Measurements from ENCODE around the gene HMG20A. TPM values are rescaled to one million over a fixed set of nuclear protein-coding genes. Genes with fewer than 3 reads are reported as not detected.

The HMG20A gene
- total and polyA plus RNA-seq, 2 experiments from 2014 or later = 17.8 to 57.8 TPM

DNA sequence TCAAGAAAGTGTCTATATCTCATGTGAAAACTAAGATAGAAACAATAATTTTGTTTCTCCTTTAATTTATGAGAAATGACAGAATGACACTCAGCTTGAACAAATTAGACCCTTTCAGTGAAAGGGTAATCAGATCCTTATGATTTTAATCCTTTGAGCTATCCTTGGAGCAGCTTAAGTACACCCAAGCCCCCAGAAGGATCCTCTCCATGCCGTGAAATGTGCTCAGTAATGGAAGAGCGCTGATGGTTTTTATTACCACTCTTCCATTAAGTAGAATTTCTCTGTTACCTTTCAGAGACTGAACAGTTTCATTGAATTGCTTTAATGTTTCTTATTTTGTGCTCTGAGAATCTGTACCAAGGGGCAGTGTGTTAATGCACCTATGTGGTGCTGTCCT lies 54.3 kb downstream of the HMG20A start:
- H3K4me2 ChIP-seq = no peak overlapping the region

DNA sequence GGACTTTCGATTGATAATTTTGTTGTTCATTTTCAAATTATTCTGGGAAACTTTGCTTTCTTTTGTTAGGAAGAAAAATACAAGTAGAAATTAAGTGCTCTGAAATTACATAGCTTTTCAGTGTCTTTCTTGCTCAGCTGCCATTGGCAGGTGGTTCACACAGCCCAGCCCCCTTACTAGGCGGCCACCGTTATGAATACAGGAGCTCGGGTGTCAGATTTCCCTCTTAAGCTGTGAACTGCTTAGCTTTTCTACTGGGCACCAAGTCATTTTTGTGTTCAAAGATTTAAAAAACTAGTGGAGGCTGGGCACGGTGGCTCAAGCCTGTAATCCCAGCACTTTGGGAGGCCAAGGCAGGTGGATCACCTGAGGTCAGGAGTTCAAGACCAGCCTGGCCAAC lies 55.2 kb downstream of the HMG20A start:
- H3K4me3 ChIP-seq = no peak overlapping the region
- no peaks in the 10 kb centered on the region; the same call in 1 of the 2 replicates for H3F3A ChIP-seq (replicated peaks; ENCODE audit: low read depth)
- H4K20me1 ChIP-seq (replicated peaks; ENCODE audit: insufficient read depth) = no peaks in the 10 kb centered on the region
- H3K4me1 ChIP-seq (ENCODE audit: insufficient read depth) = peaks cover 22% of the 10 kb centered on the region
- H3K4me1 Mint-ChIP-seq = peaks cover 34% of the 10 kb centered on the region
- peak overlapping the region; percentile 20; the same call in 1 of the 2 replicates for H3K4me2 ChIP-seq
- H3K27me3 ChIP-seq (ENCODE audit: insufficient read depth) = no peaks in the 10 kb centered on the region
- H2AFZ ChIP-seq = no peak overlapping the region
- H3K27ac ChIP-seq (ENCODE audit: low read depth) = peak overlapping the region; percentile 56; the same call in 1 of the 2 replicates
- H3K9me2 ChIP-seq (ENCODE audit: insufficient read depth) = no peaks in the 10 kb centered on the region
- H3K27ac Mint-ChIP-seq = 0 out of 2 replicates have a peak overlapping the region, but pooled peaks have one; percentile 41
- peak; percentile 89 for ATAC-seq
- no peaks in the 10 kb centered on the region for H3K27me3 Mint-ChIP-seq (ENCODE audit: insufficient read depth, low read depth, poor library complexity)
- H3K36me3 Mint-ChIP-seq (ENCODE audit: low read depth) = peaks cover 42% of the 10 kb centered on the region
- no peaks in the 10 kb centered on the region; the same call in 1 of the 2 replicates for H3K79me2 ChIP-seq (replicated peaks; ENCODE audit: insufficient read depth)
- DNase-seq (ENCODE audit: low spot score) = peak; percentile 65
- H3K36me3 ChIP-seq (ENCODE audit: insufficient read depth) = peaks cover 15% of the 10 kb centered on the region; the same call in 1 of the 2 replicates
- no peak overlapping the region for H3K4me3 Mint-ChIP-seq
- no peaks in the 10 kb centered on the region; the same call in 2 of the 3 replicates for H3K9me3 Mint-ChIP-seq
- TF ChIP-seq EZH2 (IDR thresholded peaks at IDR 0.05; ENCODE audit: low read depth, unreplicated experiment) = no peak
- no peak for TF ChIP-seq EZH2phosphoT487 (IDR thresholded peaks at IDR 0.05; ENCODE audit: unreplicated experiment)
- TF ChIP-seq NANOG (IDR thresholded peaks at IDR 0.05; ENCODE audit: borderline replicate concordance) = no peak
- TF ChIP-seq, protein P1, sequence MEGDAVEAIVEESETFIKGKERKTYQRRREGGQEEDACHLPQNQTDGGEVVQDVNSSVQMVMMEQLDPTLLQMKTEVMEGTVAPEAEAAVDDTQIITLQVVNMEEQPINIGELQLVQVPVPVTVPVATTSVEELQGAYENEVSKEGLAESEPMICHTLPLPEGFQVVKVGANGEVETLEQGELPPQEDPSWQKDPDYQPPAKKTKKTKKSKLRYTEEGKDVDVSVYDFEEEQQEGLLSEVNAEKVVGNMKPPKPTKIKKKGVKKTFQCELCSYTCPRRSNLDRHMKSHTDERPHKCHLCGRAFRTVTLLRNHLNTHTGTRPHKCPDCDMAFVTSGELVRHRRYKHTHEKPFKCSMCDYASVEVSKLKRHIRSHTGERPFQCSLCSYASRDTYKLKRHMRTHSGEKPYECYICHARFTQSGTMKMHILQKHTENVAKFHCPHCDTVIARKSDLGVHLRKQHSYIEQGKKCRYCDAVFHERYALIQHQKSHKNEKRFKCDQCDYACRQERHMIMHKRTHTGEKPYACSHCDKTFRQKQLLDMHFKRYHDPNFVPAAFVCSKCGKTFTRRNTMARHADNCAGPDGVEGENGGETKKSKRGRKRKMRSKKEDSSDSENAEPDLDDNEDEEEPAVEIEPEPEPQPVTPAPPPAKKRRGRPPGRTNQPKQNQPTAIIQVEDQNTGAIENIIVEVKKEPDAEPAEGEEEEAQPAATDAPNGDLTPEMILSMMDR (conservative IDR thresholded peaks at IDR 0.05; ENCODE audit: low read depth in 2 of 2) = no peak
- TF ChIP-seq JUNB (IDR thresholded peaks at IDR 0.05; ENCODE audit: unreplicated experiment) = no peak
- TF ChIP-seq, protein P2, sequence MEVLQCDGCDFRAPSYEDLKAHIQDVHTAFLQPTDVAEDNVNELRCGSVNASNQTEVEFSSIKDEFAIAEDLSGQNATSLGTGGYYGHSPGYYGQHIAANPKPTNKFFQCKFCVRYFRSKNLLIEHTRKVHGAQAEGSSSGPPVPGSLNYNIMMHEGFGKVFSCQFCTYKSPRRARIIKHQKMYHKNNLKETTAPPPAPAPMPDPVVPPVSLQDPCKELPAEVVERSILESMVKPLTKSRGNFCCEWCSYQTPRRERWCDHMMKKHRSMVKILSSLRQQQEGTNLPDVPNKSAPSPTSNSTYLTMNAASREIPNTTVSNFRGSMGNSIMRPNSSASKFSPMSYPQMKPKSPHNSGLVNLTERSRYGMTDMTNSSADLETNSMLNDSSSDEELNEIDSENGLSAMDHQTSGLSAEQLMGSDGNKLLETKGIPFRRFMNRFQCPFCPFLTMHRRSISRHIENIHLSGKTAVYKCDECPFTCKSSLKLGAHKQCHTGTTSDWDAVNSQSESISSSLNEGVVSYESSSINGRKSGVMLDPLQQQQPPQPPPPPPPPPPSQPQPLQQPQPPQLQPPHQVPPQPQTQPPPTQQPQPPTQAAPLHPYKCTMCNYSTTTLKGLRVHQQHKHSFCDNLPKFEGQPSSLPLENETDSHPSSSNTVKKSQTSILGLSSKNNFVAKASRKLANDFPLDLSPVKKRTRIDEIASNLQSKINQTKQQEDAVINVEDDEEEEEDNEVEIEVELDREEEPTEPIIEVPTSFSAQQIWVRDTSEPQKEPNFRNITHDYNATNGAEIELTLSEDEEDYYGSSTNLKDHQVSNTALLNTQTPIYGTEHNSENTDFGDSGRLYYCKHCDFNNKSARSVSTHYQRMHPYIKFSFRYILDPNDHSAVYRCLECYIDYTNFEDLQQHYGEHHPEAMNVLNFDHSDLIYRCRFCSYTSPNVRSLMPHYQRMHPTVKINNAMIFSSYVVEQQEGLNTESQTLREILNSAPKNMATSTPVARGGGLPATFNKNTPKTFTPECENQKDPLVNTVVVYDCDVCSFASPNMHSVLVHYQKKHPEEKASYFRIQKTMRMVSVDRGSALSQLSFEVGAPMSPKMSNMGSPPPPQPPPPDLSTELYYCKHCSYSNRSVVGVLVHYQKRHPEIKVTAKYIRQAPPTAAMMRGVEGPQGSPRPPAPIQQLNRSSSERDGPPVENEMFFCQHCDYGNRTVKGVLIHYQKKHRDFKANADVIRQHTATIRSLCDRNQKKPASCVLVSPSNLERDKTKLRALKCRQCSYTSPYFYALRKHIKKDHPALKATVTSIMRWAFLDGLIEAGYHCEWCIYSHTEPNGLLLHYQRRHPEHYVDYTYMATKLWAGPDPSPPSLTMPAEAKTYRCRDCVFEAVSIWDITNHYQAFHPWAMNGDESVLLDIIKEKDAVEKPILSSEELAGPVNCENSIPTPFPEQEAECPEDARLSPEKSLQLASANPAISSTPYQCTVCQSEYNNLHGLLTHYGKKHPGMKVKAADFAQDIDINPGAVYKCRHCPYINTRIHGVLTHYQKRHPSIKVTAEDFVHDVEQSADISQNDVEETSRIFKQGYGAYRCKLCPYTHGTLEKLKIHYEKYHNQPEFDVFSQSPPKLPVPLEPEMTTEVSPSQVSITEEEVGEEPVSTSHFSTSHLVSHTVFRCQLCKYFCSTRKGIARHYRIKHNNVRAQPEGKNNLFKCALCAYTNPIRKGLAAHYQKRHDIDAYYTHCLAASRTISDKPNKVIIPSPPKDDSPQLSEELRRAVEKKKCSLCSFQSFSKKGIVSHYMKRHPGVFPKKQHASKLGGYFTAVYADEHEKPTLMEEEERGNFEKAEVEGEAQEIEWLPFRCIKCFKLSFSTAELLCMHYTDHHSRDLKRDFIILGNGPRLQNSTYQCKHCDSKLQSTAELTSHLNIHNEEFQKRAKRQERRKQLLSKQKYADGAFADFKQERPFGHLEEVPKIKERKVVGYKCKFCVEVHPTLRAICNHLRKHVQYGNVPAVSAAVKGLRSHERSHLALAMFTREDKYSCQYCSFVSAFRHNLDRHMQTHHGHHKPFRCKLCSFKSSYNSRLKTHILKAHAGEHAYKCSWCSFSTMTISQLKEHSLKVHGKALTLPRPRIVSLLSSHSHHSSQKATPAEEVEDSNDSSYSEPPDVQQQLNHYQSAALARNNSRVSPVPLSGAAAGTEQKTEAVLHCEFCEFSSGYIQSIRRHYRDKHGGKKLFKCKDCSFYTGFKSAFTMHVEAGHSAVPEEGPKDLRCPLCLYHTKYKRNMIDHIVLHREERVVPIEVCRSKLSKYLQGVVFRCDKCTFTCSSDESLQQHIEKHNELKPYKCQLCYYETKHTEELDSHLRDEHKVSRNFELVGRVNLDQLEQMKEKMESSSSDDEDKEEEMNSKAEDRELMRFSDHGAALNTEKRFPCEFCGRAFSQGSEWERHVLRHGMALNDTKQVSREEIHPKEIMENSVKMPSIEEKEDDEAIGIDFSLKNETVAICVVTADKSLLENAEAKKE (CRISPR knock-in tag; IDR thresholded peaks at IDR 0.05) = no peak
- no peak for TF ChIP-seq ZNF331 (CRISPR knock-in tag; IDR thresholded peaks at IDR 0.05; ENCODE audit: low read depth)
- TF ChIP-seq POLR2AphosphoS5 (IDR thresholded peaks at IDR 0.05; ENCODE audit: low read depth) = no peak
- TF ChIP-seq CREB1 (CRISPR knock-in tag; IDR thresholded peaks at IDR 0.05; ENCODE audit: low read depth) = no peak

More for the DNA sequence above, 54.3 kb downstream of the HMG20A start:
- peaks cover 35% of the 10 kb centered on the region for H3K4me1 Mint-ChIP-seq
- Histone ChIP-seq H3K27me3 (ENCODE audit: insufficient read depth) (no peaks in the 10 kb centered on the region), H3K79me2 (replicated peaks; ENCODE audit: insufficient read depth) (no peaks in the 10 kb centered on the region; the same call in 1 of the 2 replicates), H4K20me1 (replicated peaks; ENCODE audit: insufficient read depth) (no peaks in the 10 kb centered on the region), H3K4me1 (ENCODE audit: insufficient read depth) (peaks cover 22% of the 10 kb centered on the region), H3K9me2 (ENCODE audit: insufficient read depth) (no peaks in the 10 kb centered on the region), H3F3A (replicated peaks; ENCODE audit: low read depth) (no peaks in the 10 kb centered on the region; the same call in 1 of the 2 replicates), H2AFZ (no peak overlapping the region), H3K4me3 (no peak overlapping the region), H3K27ac (ENCODE audit: low read depth) (peak overlapping the region; percentile 56; the same call in 1 of the 2 replicates), H3K36me3 (ENCODE audit: insufficient read depth) (peaks cover 15% of the 10 kb centered on the region; the same call in 1 of the 2 replicates)
- peak overlapping the region; percentile 69 for H3K27ac Mint-ChIP-seq
- no peaks in the 10 kb centered on the region for H3K27me3 Mint-ChIP-seq (ENCODE audit: insufficient read depth, low read depth, poor library complexity)
- H3K36me3 Mint-ChIP-seq (ENCODE audit: low read depth) = peaks cover 45% of the 10 kb centered on the region
- DNase-seq (ENCODE audit: low spot score) (no peak), ATAC-seq (peak; percentile 17; the same call in 1 of the 3 replicates)
- no peak overlapping the region for H3K4me3 Mint-ChIP-seq
- TF ChIP-seq JUNB (IDR thresholded peaks at IDR 0.05; ENCODE audit: unreplicated experiment) = no peak
- no peak for TF ChIP-seq POLR2AphosphoS5 (IDR thresholded peaks at IDR 0.05; ENCODE audit: low read depth)
- TF ChIP-seq, protein P1 (conservative IDR thresholded peaks at IDR 0.05; ENCODE audit: low read depth in 2 of 2) = no peak
- H3K9me3 Mint-ChIP-seq = no peaks in the 10 kb centered on the region; the same call in 2 of the 3 replicates

Measured in GM23338 (cell line).